Body of pancreas (tissue), 4 donors: ENCODE measurements around the gene SETD1A. TPM values are rescaled to one million over a fixed set of nuclear protein-coding genes. Genes with fewer than 3 reads are reported as not detected.

Experiments used
- ATAC-seq: fragments of 150-250 bp; one replicate; pipeline ENCODE4 v1.9.1; 2016
- DNase-seq, 4 donors: peaks; one replicate each; pipeline ENCODE4 v3.0.0-alpha.2; 2019
- H3K27ac ChIP-seq, 4 donors: fragments of 200-600 bp; sonication (generic); 1 replicate in 3 of 4; 2 replicates in 1 of 4; pipeline versions ENCODE4 v1.5.1 to v1.6.1; 2016 to 2019; ENCODE audit warnings: mild to moderate bottlenecking in 1 of 4, mixed read lengths in 1 of 4, moderate library complexity in 1 of 4
- H3K27me3 ChIP-seq, 2 donors: fragments of 200-600 bp; sonication (generic); one replicate each; pipeline ENCODE4 v1.6.0; 2016; ENCODE audit warnings: mild to moderate bottlenecking in 1 of 2
- H3K36me3 ChIP-seq, 2 donors: fragments of 200-600 bp; sonication (generic); replicated peaks in 1 of 2; 2 replicates each; pipeline ENCODE4 v1.5.1; 2016; ENCODE audit warnings: low read depth in 2 of 2; ENCODE audit not compliant: insufficient read depth in 1 of 2
- H3K4me1 ChIP-seq: fragments of 200-600 bp; sonication (generic); one replicate; pipeline ENCODE4 v1.6.0; 2016
- H3K4me3 ChIP-seq, 2 donors: fragments of 200-600 bp; sonication (generic); 1 replicate in 1 of 2; 2 replicates in 1 of 2; pipeline ENCODE4 v1.5.1; 2016 to 2019
- H3K9me3 ChIP-seq, 3 donors: fragments of 200-600 bp; sonication (generic); 1 replicate in 2 of 3; 2 replicates in 1 of 3; pipeline ENCODE4 v1.5.1; 2016
- CTCF ChIP-seq, 7 experiments: fragments of 450-650 bp in 4 of 7; fragments of 200-600 bp in 3 of 7; sonication (generic) in 3 of 7; IDR thresholded peaks; one replicate each; pipeline ENCODE4 v1.5.1; 2016 to 2019; ENCODE audit warnings: antibody characterized with exemption in 7 of 7
- POLR2A ChIP-seq, 3 donors: fragments of 450-650 bp; IDR thresholded peaks; one replicate each; pipeline ENCODE4 v1.6.1; 2016; ENCODE audit warnings: antibody characterized with exemption in 3 of 3, mild to moderate bottlenecking in 2 of 3
- WGBS, 2 donors: methylation state at CpG; one replicate each; pipeline ENCODE4 v1.1.5; 2017; 5-methylcytosine and 5-hydroxymethylcytosine counted together
- intact Hi-C: fragments of 100-400 bp; cut with DNase I; formaldehyde crosslinking; loops from one replicate; pipeline ENCODE4 v1.15.1; 2023
- total RNA-seq, 2 donors: library from RNA; depleted of rRNA; stranded (reverse); fragments of >200 nt; gene quantifications; one replicate each; pipeline ENCODE4 v1.1.0, GENCODE V29; 2016

Gene SETD1A
- total RNA-seq = 10 to 100 TPM in 1 of 2 donors, 1 to 10 TPM in 1; 4.7 to 10.9 TPM

- Histone ChIP-seq H3K27ac (peak within 1 kb of the TSS; percentile 80 to 99 (median 98)), H3K27me3 (no peaks in the 10 kb centered on the region), H3K9me3 (no peaks in the 10 kb centered on the region), H3K4me3 (peak within 1 kb of the TSS; percentile 46 to 79), H3K36me3 (peaks cover 0 to 13% of the 10 kb centered on the region in 2 donors), H3K4me1 (peaks cover 35% of the 10 kb centered on the region)
- intact Hi-C loops = no loop called here
- ATAC-seq (peak; percentile 93), DNase-seq (peak; percentile 96 to 98 (median 98))
- TF ChIP-seq CTCF (IDR thresholded peaks at IDR 0.05) (peak in 3 of 7 experiments; percentile 16 to 42 (median 24)), POLR2A (IDR thresholded peaks at IDR 0.05) (peak; percentile 25 to 65 (median 50))
- 1% methylated on average over 59 of the region's 85 CpGs; no CpG with 5 or more reads in 1 of the 2 donors for WGBS, 2 donors
Measured at GRCh38 chr16:30957456-30958174, at the start of gene SETD1A. Gene SETD1A, plus strand, starts transcription at chr16:30957754. Its CDS starts 978 bp downstream, at chr16:30958732.

- Histone ChIP-seq H3K27ac (no peak overlapping the region), H3K27me3 (no peaks in the 10 kb centered on the region), H3K4me1 (no peaks in the 10 kb centered on the region), H3K9me3 (no peaks in the 10 kb centered on the region), H3K4me3 (no peak overlapping the region), H3K36me3 (no peaks in the 10 kb centered on the region)
- TF ChIP-seq POLR2A (IDR thresholded peaks at IDR 0.05) (no peak), CTCF (IDR thresholded peaks at IDR 0.05) (no peak)
- DNase-seq (no peak), ATAC-seq (no peak)
- intact Hi-C loops = no loop called here
- WGBS, 2 donors = 63 to 66% methylated on average over 15 to 17 of the region's 18 CpGs
Measured at GRCh38 chr16:30910427-30911029, 47.0 kb upstream of the SETD1A start.

- WGBS, 2 donors = 70 to 79% methylated on average over 5 to 6 of the region's 6 CpGs
- Histone ChIP-seq H3K9me3 (no peaks in the 10 kb centered on the region), H3K4me1 (no peaks in the 10 kb centered on the region), H3K36me3 (no peaks in the 10 kb centered on the region), H3K27ac (no peak overlapping the region), H3K27me3 (no peaks in the 10 kb centered on the region), H3K4me3 (no peak overlapping the region)
- ATAC-seq = no peak
- intact Hi-C loops = no loop called here
- DNase-seq = no peak
- TF ChIP-seq POLR2A (IDR thresholded peaks at IDR 0.05) = no peak
- TF ChIP-seq CTCF (IDR thresholded peaks at IDR 0.05) = no peak
Measured at GRCh38 chr16:30912794-30913412, 44.7 kb upstream of the SETD1A start.

- no peak for DNase-seq
- no peak for ATAC-seq
- WGBS, 2 donors = 75 to 83% methylated on average over 2 to 3 of the region's 3 CpGs
- H3K9me3 ChIP-seq = no peaks in the 10 kb centered on the region
- H3K27ac ChIP-seq = no peak overlapping the region
- no peaks in the 10 kb centered on the region for H3K36me3 ChIP-seq
- no peaks in the 10 kb centered on the region for H3K27me3 ChIP-seq
- H3K4me1 ChIP-seq = no peaks in the 10 kb centered on the region
- intact Hi-C loops = no loop called here
- TF ChIP-seq POLR2A (IDR thresholded peaks at IDR 0.05) (no peak), CTCF (IDR thresholded peaks at IDR 0.05) (no peak)
- no peak overlapping the region for H3K4me3 ChIP-seq
Measured at GRCh38 chr16:30914830-30915229, 42.7 kb upstream of the SETD1A start.
